ENCODE data around the gene SIX3. TPM values are rescaled to one million over a fixed set of nuclear protein-coding genes. Genes with fewer than 3 reads are reported as not detected.

The SIX3 gene
- total RNA-seq, 1 donor: not detected

DNA sequence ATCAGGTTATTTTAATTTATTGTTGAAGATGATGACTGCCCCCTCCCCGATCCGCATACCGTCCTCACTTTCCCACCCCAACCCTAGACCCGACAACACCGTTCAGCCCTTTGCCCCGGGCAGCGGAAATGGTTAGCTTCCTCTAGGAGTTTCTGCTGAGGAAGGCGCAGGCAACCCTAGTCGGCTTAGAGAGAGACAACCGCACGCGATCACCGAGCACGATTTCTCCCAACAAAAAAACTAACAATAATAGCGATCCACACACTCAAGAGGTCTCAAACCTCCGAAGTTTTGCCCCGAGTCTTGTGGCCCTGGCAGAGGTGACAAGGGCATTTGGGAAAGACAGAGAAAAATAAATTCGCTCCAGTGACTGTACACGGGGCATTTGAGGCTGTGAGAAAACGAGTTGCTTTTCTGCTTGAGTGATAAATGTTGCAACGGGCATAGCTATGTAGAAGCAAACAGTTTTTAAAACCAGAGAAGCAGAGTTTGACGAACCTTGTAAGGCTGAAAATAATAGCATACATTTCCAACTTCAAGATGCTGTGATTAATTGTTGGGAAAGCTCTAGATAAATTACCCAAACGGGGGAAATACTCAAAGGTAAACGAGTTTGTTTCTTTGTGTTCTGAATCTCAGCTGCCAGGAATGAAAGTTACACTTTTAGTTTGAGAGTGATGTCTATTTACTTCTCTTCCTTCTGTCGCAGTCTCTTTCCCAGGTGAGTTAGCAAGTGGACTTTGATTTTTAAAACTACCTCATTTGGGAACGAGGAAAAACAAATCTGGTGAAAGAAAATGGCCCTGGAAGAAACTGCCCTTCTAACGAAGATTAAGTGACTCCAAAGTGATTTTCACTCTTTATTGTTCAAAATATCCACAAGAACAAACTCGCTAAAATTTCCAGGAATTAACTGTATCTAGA lies 11.0 kb upstream of the SIX3 start:
- no peak for DNase-seq (ENCODE audit: low read depth)
- TF ChIP-seq, protein P1, sequence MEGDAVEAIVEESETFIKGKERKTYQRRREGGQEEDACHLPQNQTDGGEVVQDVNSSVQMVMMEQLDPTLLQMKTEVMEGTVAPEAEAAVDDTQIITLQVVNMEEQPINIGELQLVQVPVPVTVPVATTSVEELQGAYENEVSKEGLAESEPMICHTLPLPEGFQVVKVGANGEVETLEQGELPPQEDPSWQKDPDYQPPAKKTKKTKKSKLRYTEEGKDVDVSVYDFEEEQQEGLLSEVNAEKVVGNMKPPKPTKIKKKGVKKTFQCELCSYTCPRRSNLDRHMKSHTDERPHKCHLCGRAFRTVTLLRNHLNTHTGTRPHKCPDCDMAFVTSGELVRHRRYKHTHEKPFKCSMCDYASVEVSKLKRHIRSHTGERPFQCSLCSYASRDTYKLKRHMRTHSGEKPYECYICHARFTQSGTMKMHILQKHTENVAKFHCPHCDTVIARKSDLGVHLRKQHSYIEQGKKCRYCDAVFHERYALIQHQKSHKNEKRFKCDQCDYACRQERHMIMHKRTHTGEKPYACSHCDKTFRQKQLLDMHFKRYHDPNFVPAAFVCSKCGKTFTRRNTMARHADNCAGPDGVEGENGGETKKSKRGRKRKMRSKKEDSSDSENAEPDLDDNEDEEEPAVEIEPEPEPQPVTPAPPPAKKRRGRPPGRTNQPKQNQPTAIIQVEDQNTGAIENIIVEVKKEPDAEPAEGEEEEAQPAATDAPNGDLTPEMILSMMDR (IDR thresholded peaks at IDR 0.05; ENCODE audit: insufficient read depth, low read length): no peak
- H3K4me3 ChIP-seq (ENCODE audit: low read depth, low read length): no peak overlapping the region

DNA sequence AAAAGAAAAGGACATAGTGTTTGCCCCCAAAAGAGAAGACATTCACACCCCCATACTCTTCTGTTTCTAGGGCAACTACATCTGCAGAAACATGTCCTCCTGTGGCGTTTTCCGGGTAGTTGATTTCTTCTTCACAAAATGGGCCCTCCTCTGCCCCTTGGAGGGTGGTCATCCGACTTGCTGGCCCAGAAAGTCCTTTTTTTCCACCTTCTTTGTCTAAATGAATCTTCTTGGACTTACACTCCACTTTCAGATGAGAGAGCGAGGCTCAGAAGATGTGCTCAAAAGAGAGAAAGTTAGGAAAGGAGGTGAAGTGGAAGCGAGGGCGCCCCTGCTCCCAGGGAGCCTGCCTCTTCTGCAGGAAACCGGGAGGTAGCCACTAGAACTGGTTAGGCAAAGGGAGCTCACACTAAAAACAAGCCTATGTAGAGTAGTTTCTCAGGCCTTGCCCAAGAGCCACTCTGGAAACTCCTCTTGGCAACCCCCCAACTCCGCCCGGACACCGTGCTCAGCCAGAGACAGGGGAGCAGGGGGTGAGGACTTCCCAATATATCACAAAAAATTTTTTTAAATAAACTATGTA lies 10.2 kb upstream of the SIX3 start:
- no peak for DNase-seq (ENCODE audit: low read depth)
- H3K4me3 ChIP-seq (ENCODE audit: low read depth, low read length): no peak overlapping the region
- TF ChIP-seq, protein P1 (IDR thresholded peaks at IDR 0.05; ENCODE audit: insufficient read depth, low read length): no peak

DNA sequence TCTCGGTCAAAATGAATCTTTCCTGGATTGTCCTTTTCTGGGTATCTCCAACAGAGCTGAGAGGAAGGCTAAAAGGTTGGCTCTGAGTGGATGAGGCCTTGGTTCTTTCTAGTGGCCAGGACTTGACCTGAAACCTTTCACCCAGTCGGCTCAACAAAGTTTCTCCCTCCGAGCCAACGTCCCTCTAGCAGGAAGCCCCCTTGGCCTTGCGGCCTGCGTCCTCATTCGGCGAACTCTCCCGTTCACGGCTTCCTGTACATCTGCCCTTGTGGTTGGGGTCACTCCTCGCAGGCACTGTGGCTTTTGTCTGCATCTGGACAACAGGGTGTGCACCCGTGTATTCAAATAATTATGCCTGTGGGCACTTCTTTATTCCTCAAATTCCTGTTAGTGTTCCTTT lies 9.4 kb upstream of the SIX3 start:
- DNase-seq (ENCODE audit: low read depth): no peak
- no peak overlapping the region for H3K4me3 ChIP-seq (ENCODE audit: low read depth, low read length)

DNA sequence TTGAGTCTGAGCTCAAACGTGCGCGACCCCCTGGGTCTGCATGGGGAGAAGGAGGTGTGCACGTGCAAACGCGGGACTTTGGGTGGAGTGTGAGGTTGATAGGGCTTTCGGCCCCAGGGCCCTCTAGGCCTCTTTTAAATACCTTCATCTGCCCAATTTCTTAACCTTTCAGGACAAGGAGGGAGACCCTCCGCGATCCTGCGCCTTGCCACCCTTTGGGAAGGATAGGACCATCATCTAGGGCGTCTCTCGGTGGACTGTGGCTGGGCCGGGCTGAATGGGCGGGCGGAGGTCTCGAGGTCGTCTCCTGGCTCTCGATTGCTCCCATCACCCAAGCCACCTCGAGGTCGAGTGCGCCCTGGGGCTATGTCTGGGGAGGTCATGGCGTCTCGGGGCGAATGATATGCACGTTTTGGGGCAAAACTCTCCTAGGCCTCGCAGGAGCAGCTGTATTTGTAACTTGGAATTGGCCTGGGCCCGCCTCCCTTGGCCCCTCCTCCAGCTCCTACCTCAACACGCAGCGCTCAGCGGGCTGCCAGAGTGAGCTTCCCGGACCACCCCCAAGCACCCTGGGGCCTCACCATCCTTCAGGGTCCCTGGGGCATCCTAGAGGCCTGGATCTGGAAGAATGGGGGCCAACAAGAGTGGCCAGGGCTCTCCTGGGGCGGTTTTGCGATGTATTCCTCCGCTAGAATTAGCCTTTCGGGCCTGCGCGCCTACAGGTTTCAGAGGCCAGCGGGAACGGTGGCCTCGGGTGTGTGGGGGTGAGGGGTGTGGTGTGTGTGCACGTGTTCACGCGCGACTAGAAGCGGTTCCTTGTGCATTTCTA lies 8.7 kb upstream of the SIX3 start:
- H3K4me3 ChIP-seq (ENCODE audit: low read depth, low read length): no peak overlapping the region
- TF ChIP-seq, protein P1 (IDR thresholded peaks at IDR 0.05; ENCODE audit: insufficient read depth, low read length): no peak
- DNase-seq (ENCODE audit: low read depth): no peak

More for the DNA sequence above, 9.4 kb upstream of the SIX3 start:
- TF ChIP-seq, protein P1 (IDR thresholded peaks at IDR 0.05; ENCODE audit: insufficient read depth, low read length): no peak

DNA sequence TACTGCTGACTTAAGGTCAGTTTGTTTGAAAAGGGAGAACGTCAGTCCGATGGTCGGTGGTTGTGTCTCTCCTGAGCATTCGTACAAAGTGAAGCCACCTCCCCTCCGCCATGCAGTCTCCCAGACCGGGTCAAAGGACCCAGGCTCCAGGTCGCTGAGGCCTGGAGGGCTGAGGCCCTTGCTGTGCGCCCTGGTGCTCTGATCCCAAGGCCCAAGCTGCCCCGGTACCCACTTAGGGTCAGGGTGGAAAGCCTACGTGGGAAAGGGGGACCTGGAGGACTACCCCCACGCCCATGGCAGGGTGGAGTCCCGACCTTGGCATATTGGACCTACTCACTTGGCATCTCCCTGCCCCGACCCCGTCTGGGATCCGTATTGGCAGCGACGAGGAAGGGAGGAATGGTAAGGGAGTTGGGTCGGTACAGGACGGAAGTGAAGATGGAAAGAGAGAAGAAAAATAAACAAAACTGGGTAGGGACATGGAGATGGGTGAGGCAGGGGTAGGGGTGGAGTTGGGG lies 8.0 kb upstream of the SIX3 start:
- no peak for DNase-seq (ENCODE audit: low read depth)

More for the DNA sequence above, 8.0 kb upstream of the SIX3 start:
- TF ChIP-seq, protein P1 (IDR thresholded peaks at IDR 0.05; ENCODE audit: insufficient read depth, low read length): no peak
- no peak overlapping the region for H3K4me3 ChIP-seq (ENCODE audit: low read depth, low read length)

Measured in fibroblast of the aortic adventitia (primary cell).